Adrenal gland (tissue), 12 donors: Measurements from ENCODE around the gene TPSB2. TPM values are rescaled to one million over a fixed set of nuclear protein-coding genes. Genes with fewer than 3 reads are reported as not detected.

ENCODE experiments used
- DNase-seq, 7 donors: peaks; one replicate each; pipeline ENCODE4 v3.0.0-alpha.2; 2019 to 2020
- H3K27ac ChIP-seq, 5 donors: fragments of 200-600 bp; sonication (generic) in 4 of 5; 1 replicate in 3 of 5; 2 replicates in 2 of 5; pipeline versions ENCODE4 v1.5.1 to v1.8.0; 2016 to 2020; ENCODE audit warnings: mild to moderate bottlenecking in 1 of 5
- H3K27me3 ChIP-seq: fragments of 200-600 bp; 2 replicates; pipeline ENCODE4 v1.8.0; 2021
- H3K36me3 ChIP-seq, 2 donors: fragments of 200-600 bp; replicated peaks in 1 of 2; 1 replicate in 1 of 2; 2 replicates in 1 of 2; pipeline versions ENCODE4 v1.5.1 to v1.8.0; 2018 to 2022
- H3K4me1 ChIP-seq, 2 donors: fragments of 200-600 bp; replicated peaks in 1 of 2; 1 replicate in 1 of 2; 2 replicates in 1 of 2; pipeline versions ENCODE4 v1.5.1 to v1.8.0; 2018 to 2021
- H3K4me3 ChIP-seq, 4 donors: fragments of 200-600 bp; sonication (generic) in 3 of 4; one replicate each; pipeline ENCODE4 v1.5.1; 2016 to 2018
- H3K9me3 ChIP-seq, 3 donors: fragments of 200-600 bp; sonication (generic) in 1 of 3; replicated peaks in 1 of 3; 1 replicate in 2 of 3; 2 replicates in 1 of 3; pipeline versions ENCODE4 v1.5.1 to v1.8.0; 2016 to 2021
- POLR2A ChIP-seq, 2 donors: fragments of 450-650 bp; IDR thresholded peaks; one replicate each; pipeline ENCODE4 v1.6.1; 2017; ENCODE audit warnings: antibody characterized with exemption in 2 of 2, mild to moderate bottlenecking in 2 of 2, moderate library complexity in 1 of 2
- WGBS, 4 donors: extraction: QIAGEN DNeasy Blood & Tissue Kit in 2 of 4; methylation state at CpG; one replicate each; pipeline versions ENCODE4 v1.1.5 to v1.1.7; 2013 to 2017; 5-methylcytosine and 5-hydroxymethylcytosine counted together
- intact Hi-C, 2 donors: fragments of 100-400 bp; cut with DNase I; formaldehyde crosslinking; loops; one replicate each; pipeline versions ENCODE4 v1.14.1 to v1.15.0; 2022 to 2023
- polyA plus RNA-seq, 3 donors: library from polyadenylated mRNA; stranded (reverse); fragments of 200-250 nt in 2 of 3; fragments of 350-450 nt in 1 of 3; fragmentation: Illumina TruSeq in 1 of 3; extraction: RNeasy Lipid Tissue Mini Kit (QIAGEN cat#74804) in 1 of 3; gene quantifications; one replicate each; pipeline ENCODE4 v1.2.3, GENCODE V29; 2013 to 2014
- total RNA-seq, 9 donors: library from RNA; depleted of rRNA in 4 of 9; stranded (reverse); fragments of >200 nt in 4 of 9; fragments of 120-200 nt in 1 of 9; fragmentation: NEBNext Ultra II Directional in 1 of 9; extraction: Animal tissue kit (Norgen Biotek cat#: 25700) in 1 of 9; gene quantifications; one replicate each; pipeline versions ENCODE4 v1.1.0 to v1.2.4, GENCODE V29; 2013 to 2023
- TF ChIP-seq, protein P1 (sequence below), 6 experiments: fragments of 450-650 bp in 4 of 6; fragments of 200-600 bp in 2 of 6; sonication (generic) in 1 of 6; IDR thresholded peaks; 1 replicate in 5 of 6; 2 replicates in 1 of 6; pipeline versions ENCODE4 v1.5.1 to v1.8.0; 2016 to 2021; ENCODE audit warnings: antibody characterized with exemption in 6 of 6, mild to moderate bottlenecking in 2 of 6, moderate library complexity in 1 of 6
- donor health status: healthy with polysubstance abuse.
- donor health status: Bipolar disorder and iron deficiency.
- donor health status: DM: yes; HTN: yes; CAD: no.
- donor health status: DM: no; HTN: no; CAD: no.
- donor health status: DM: no; HTN: no; CAD: no.
- donor health status: DM: yes; HTN: yes; CAD: no.

The TPSB2 gene
- total and polyA plus RNA-seq, 12 donors = 0.32 to 6.6 (median 0.78) TPM; not detected in 5

DNA sequence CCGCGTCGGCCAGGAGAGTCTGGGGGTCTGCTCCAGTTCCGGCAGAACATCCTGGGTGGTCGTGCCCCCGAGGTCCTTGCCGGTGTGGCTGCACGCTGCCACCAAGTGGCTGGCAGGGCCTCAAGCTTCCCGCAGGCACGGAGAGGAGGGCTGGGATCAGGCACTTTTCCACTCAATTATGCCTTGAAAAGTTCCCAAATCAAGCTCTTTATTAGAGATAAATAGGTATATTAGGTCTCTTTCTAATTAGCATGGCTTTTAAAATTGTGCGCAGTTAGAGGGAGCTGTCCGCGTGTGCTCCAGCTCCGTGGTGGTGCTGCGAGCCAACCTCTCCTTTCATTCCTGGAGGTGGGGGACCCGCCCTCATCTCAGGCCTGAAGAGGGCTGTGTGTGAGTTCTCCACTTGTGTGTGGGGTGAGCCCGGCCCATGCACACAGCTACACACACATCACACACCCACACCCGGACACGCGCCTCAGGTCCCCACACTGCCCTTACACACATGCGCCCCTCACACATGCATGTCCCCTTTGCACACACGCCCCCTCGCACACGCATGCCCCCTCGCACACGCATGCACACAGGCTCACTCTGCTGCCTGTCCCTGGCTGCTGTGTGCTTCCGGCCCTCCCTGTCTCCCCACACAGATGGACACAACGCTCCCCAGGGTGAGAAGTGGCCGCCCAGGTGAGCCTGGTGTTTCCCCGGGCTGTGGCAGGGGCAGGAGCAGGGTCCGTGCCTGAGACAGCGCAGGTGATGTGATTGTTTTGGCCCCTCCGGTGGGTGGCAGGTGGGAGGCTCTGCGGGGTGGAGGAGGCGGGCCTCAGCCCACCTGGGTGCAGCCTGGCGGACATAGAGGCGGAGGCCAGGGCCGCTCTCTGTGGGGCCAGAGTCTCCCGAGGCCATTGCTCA is 48.3 kb downstream of the TPSB2 start:
- H3K4me3 ChIP-seq = peak overlapping the region in 1 of 4 donors; percentile 18
- intact Hi-C loops = no loop called here
- TF ChIP-seq, protein P1, sequence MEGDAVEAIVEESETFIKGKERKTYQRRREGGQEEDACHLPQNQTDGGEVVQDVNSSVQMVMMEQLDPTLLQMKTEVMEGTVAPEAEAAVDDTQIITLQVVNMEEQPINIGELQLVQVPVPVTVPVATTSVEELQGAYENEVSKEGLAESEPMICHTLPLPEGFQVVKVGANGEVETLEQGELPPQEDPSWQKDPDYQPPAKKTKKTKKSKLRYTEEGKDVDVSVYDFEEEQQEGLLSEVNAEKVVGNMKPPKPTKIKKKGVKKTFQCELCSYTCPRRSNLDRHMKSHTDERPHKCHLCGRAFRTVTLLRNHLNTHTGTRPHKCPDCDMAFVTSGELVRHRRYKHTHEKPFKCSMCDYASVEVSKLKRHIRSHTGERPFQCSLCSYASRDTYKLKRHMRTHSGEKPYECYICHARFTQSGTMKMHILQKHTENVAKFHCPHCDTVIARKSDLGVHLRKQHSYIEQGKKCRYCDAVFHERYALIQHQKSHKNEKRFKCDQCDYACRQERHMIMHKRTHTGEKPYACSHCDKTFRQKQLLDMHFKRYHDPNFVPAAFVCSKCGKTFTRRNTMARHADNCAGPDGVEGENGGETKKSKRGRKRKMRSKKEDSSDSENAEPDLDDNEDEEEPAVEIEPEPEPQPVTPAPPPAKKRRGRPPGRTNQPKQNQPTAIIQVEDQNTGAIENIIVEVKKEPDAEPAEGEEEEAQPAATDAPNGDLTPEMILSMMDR (IDR thresholded peaks at IDR 0.05) = no peak
- TF ChIP-seq POLR2A (IDR thresholded peaks at IDR 0.05) = no peak
- H3K36me3 ChIP-seq = no peaks in the 10 kb centered on the region
- no peak for DNase-seq
- no peaks in the 10 kb centered on the region for H3K27me3 ChIP-seq
- peak overlapping the region in 4 of 5 donors; percentile 10 to 78 (median 46) for H3K27ac ChIP-seq
- H3K4me1 ChIP-seq = peaks cover 12 to 24% of the 10 kb centered on the region in 2 donors
- 55 to 66% (median 57%) methylated on average over 14 to 39 of the region's 39 CpGs for WGBS, 4 donors
- no peaks in the 10 kb centered on the region for H3K9me3 ChIP-seq

DNA sequence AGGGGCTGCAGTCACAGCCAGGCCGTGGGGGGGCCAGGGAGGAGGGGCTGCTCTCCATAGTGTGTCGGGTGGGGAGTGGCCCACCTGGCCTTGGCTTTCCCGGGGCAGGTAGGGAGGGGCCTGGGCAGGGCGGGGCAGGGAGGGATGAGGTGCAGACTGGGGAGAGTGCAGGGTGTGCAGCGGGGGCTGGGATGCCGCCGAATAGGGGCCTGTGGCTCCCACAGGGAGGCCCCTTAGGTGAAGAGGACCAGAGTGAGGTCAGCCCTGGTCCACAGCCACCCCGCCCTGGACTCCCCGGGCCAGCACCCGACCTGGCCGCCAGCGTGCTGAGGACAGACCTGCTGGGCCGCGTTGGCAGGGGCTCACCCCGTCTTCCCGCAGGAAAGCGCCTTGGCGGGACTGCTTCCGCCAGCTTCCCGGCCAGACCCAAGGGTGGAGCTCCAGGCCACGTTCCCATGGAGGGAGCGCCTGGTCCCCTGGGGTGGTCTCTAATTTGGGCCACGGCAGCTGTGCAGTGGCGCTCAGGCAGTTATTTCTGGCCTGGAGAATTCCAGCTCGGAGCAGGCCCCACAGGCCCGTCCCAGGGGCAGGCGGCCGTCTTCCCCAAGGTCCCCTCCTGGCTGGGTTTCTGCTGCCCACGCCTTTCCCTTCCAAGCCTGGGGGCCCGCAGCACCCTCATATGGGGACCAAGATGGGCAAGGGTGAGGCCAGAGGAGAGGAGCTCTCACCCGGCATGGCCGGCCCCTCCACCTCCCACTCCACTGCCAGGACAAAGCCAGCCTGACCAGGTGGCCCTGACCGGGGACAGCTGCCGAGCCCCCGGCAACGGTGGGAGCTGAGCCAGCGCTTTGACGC is 49.2 kb downstream of the TPSB2 start:
- intact Hi-C loops = no loop called here
- H3K27me3 ChIP-seq = no peaks in the 10 kb centered on the region
- H3K9me3 ChIP-seq = no peaks in the 10 kb centered on the region
- peak overlapping the region in 3 of 5 donors; percentile 26 to 30 (median 27) for H3K27ac ChIP-seq
- H3K4me3 ChIP-seq = no peak overlapping the region
- H3K36me3 ChIP-seq = no peaks in the 10 kb centered on the region
- DNase-seq = peak in 1 of 7 donors; percentile 13
- no peak for TF ChIP-seq POLR2A (IDR thresholded peaks at IDR 0.05)
- TF ChIP-seq, protein P1 (IDR thresholded peaks at IDR 0.05) = no peak
- 66 to 72% (median 69%) methylated on average over 13 to 38 of the region's 38 CpGs for WGBS, 4 donors
- peaks cover 12 to 24% of the 10 kb centered on the region in 2 donors for H3K4me1 ChIP-seq

Other genes starting within 250 kb of the TPSB2 start
- 1 to 10 TPM in 2 of 9 donors, under 1 TPM in 7; 0.09 to 1.5 (median 0.66) TPM for gene SOX8, start 248.4 kb downstream of the TPSB2 start, total RNA-seq
- 1 to 10 TPM in 2 of 3 donors, under 1 TPM in 1; 0.04 to 2.1 (median 1.6) TPM for gene SOX8, start 248.4 kb downstream of the TPSB2 start, polyA plus RNA-seq
- 10 to 100 TPM in 1 of 9 donors, 1 to 10 TPM in 6, under 1 TPM in 1, not detected in 1; 0.79 to 14.4 (median 3.0) TPM for gene SSTR5, start 157.4 kb downstream of the TPSB2 start, total RNA-seq
- gene SSTR5, start 157.4 kb downstream of the TPSB2 start, polyA plus RNA-seq = under 1 TPM in 2 of 3 donors, not detected in 1; 0.17 to 0.24 TPM
- gene C1QTNF8, start 133.9 kb downstream of the TPSB2 start, total RNA-seq = under 1 TPM in 2 of 9 donors, not detected in 7; 0.14 to 0.19 TPM
- under 1 TPM in 2 of 3 donors, not detected in 1; 0.30 to 0.64 TPM for gene C1QTNF8, start 133.9 kb downstream of the TPSB2 start, polyA plus RNA-seq
- gene CACNA1H, start 77.1 kb downstream of the TPSB2 start, total RNA-seq = 100 to 1,000 TPM in 1 of 9 donors, 10 to 100 TPM in 8; 14.0 to 121 (median 35.9) TPM
- 10 to 100 TPM; 20.1 to 36.2 (median 21.7) TPM for gene CACNA1H, start 77.1 kb downstream of the TPSB2 start, polyA plus RNA-seq
- 1 to 10 TPM in 1 of 9 donors, under 1 TPM in 2, not detected in 6; 0.18 to 5.5 (median 0.29) TPM for gene TPSG1, start 4.9 kb downstream of the TPSB2 start, total RNA-seq
- 1 to 10 TPM in 1 of 3 donors, under 1 TPM in 1, not detected in 1; 0.34 to 2.7 TPM for gene TPSG1, start 4.9 kb downstream of the TPSB2 start, polyA plus RNA-seq
- 1 to 10 TPM in 3 of 9 donors, under 1 TPM in 4, not detected in 2; 0.11 to 4.7 (median 0.93) TPM for gene TPSAB1, start 10.5 kb upstream of the TPSB2 start, total RNA-seq
- gene TPSAB1, start 10.5 kb upstream of the TPSB2 start, polyA plus RNA-seq = 1 to 10 TPM in 1 of 3 donors, under 1 TPM in 1, not detected in 1; 0.48 to 4.8 TPM
- not detected for gene TPSD1, start 25.9 kb upstream of the TPSB2 start, total RNA-seq
- gene TPSD1, start 25.9 kb upstream of the TPSB2 start, polyA plus RNA-seq = under 1 TPM in 1 of 3 donors, not detected in 2; 0.24 TPM
- gene UBE2I, start 79.5 kb upstream of the TPSB2 start, total RNA-seq = 100 to 1,000 TPM in 4 of 9 donors, 10 to 100 TPM in 5; 50.7 to 142 (median 95.5) TPM
- gene UBE2I, start 79.5 kb upstream of the TPSB2 start, polyA plus RNA-seq = 100 to 1,000 TPM in 1 of 3 donors, 10 to 100 TPM in 2; 61.9 to 203 (median 70.1) TPM
- 10 to 100 TPM in 4 of 9 donors, 1 to 10 TPM in 4, under 1 TPM in 1; 0.79 to 25.4 (median 7.8) TPM for gene BAIAP3, start 103.5 kb upstream of the TPSB2 start, total RNA-seq
- 100 to 1,000 TPM in 1 of 3 donors, 10 to 100 TPM in 2; 11.9 to 129 (median 20.7) TPM for gene BAIAP3, start 103.5 kb upstream of the TPSB2 start, polyA plus RNA-seq
- 100 to 1,000 TPM in 3 of 9 donors, 10 to 100 TPM in 6; 49.8 to 258 (median 75.0) TPM for gene TSR3, start 121.7 kb upstream of the TPSB2 start, total RNA-seq
- 10 to 100 TPM; 13.7 to 42.8 (median 39.2) TPM for gene TSR3, start 121.7 kb upstream of the TPSB2 start, polyA plus RNA-seq
- 100 to 1,000 TPM; 132 to 332 (median 281) TPM for gene GNPTG, start 121.7 kb upstream of the TPSB2 start, total RNA-seq
- 100 to 1,000 TPM in 2 of 3 donors, 10 to 100 TPM in 1; 95.9 to 659 (median 362) TPM for gene GNPTG, start 121.7 kb upstream of the TPSB2 start, polyA plus RNA-seq
- 100 to 1,000 TPM in 1 of 9 donors, 10 to 100 TPM in 8; 11.5 to 174 (median 36.9) TPM for gene UNKL, start 184.5 kb upstream of the TPSB2 start, total RNA-seq
- gene UNKL, start 184.5 kb upstream of the TPSB2 start, polyA plus RNA-seq = 10 to 100 TPM; 10.1 to 27.9 (median 11.8) TPM
- gene UQCC4, start 190.6 kb upstream of the TPSB2 start, total RNA-seq = 10 to 100 TPM; 16.9 to 48.2 (median 21.8) TPM
- 10 to 100 TPM; 13.2 to 21.0 (median 15.7) TPM for gene UQCC4, start 190.6 kb upstream of the TPSB2 start, polyA plus RNA-seq
- under 1 TPM in 1 of 9 donors, not detected in 8; 0.69 TPM for gene PERCC1, start 200.9 kb upstream of the TPSB2 start, total RNA-seq
- gene PERCC1, start 200.9 kb upstream of the TPSB2 start, polyA plus RNA-seq = not detected
- 1 to 10 TPM in 4 of 9 donors, under 1 TPM in 5; 0.28 to 3.1 (median 0.89) TPM for gene CCDC154, start 214.4 kb upstream of the TPSB2 start, total RNA-seq
- gene CCDC154, start 214.4 kb upstream of the TPSB2 start, polyA plus RNA-seq = 10 to 100 TPM in 2 of 3 donors, not detected in 1; 10.7 to 39.7 TPM
- 100 to 1,000 TPM in 5 of 9 donors, 10 to 100 TPM in 4; 27.2 to 243 (median 121) TPM for gene CLCN7, start 244.8 kb upstream of the TPSB2 start, total RNA-seq
- gene CLCN7, start 244.8 kb upstream of the TPSB2 start, polyA plus RNA-seq = 100 to 1,000 TPM in 2 of 3 donors, 10 to 100 TPM in 1; 25.3 to 369 (median 133) TPM